22Rv1 (cell line): ENCODE data around the gene DDIT4.

ENCODE experiments used
- H3K27ac ChIP-seq: fragments of 450-650 bp; 2 replicates; pipeline ENCODE4 v1.5.1; 2017
- CTCF ChIP-seq: fragments of 450-650 bp; IDR thresholded peaks from 2 replicates; pipeline ENCODE4 v1.5.1; 2017; ENCODE audit warnings: mild to moderate bottlenecking
- ZFX ChIP-seq: fragments of 450-650 bp; IDR thresholded peaks from 2 replicates; pipeline ENCODE4 v1.6.1; 2017; ENCODE audit warnings: antibody characterized with exemption, borderline replicate concordance

Gene DDIT4

GRCh38 chr10:72234560-72235095 is 39.1 kb upstream of the DDIT4 start:
- no peak overlapping the region for H3K27ac ChIP-seq

GRCh38 chr10:72235544-72236279 is 38.0 kb upstream of the DDIT4 start:
- TF ChIP-seq ZFX = no peak
- no peak for TF ChIP-seq CTCF
- no peak overlapping the region for H3K27ac ChIP-seq

More at GRCh38 chr10:72234560-72235095, 39.1 kb upstream of the DDIT4 start:
- TF ChIP-seq CTCF = no peak
- TF ChIP-seq ZFX = no peak

GRCh38 chr10:72238392-72239175 is 35.1 kb upstream of the DDIT4 start:
- TF ChIP-seq CTCF = no peak
- no peak for TF ChIP-seq ZFX
- no peak overlapping the region for H3K27ac ChIP-seq

GRCh38 chr10:72239409-72239808 is 34.3 kb upstream of the DDIT4 start:
- TF ChIP-seq ZFX (no peak), CTCF (no peak)
- no peak overlapping the region for H3K27ac ChIP-seq

- no peak overlapping the region for H3K27ac ChIP-seq
- TF ChIP-seq CTCF = no peak
- TF ChIP-seq ZFX = no peak
These were observed 33.4 kb upstream of the DDIT4 start for GRCh38 chr10:72240371-72240770.

- no peak overlapping the region for H3K27ac ChIP-seq
- no peak for TF ChIP-seq CTCF
- no peak for TF ChIP-seq ZFX
These were observed 32.0 kb upstream of the DDIT4 start for GRCh38 chr10:72241691-72242252.

- TF ChIP-seq CTCF (no peak), ZFX (no peak)
- H3K27ac ChIP-seq = no peak overlapping the region
These were observed 31.0 kb upstream of the DDIT4 start for GRCh38 chr10:72242675-72243074.
